Measurements from ENCODE around the gene DOCK2. TPM values are rescaled to one million over a fixed set of nuclear protein-coding genes. Genes with fewer than 3 reads are reported as not detected.
"Not testable (repeated sequence)": the region's sequence is repeated elsewhere in the genome, so short reads cannot be mapped to it uniquely, and the experiment has no call there.

Gene DOCK2
- 10 to 100 TPM in 1 of 2 donors, 1 to 10 TPM in 1; 4.9 to 13.3 TPM for total RNA-seq
- long read RNA-seq, full-length matches to known transcripts: 2 of 5 reads
- long read RNA-seq, partial matches to known transcripts: 1 of 5 reads
- long read RNA-seq, other reads (novel, unspliced or antisense): 2 of 5 reads

- DNase-seq (peak; percentile 62 to 70), ATAC-seq (peak; percentile 53)
- intact Hi-C loops (cut with DNase I, micrococcal nuclease): no loop called here
Measured at GRCh38 chr5:169637085-169637548, at the start of gene DOCK2. TSS of gene DOCK2 (plus strand) at chr5:169637275. CDS start at chr5:169637327, 52 bp downstream.

- intact Hi-C loops (cut with DNase I, micrococcal nuclease): no loop called here
- no peak for DNase-seq
- ATAC-seq: no peak
Measured at GRCh38 chr5:169590602-169591001, 46.5 kb upstream of the DOCK2 start.

- ATAC-seq (no peak), DNase-seq (no peak)
Measured at GRCh38 chr5:169591636-169592035, 45.4 kb upstream of the DOCK2 start.

GRCh38 chr5:169592937-169593650, 44.0 kb upstream of the DOCK2 start:
- no peak for ATAC-seq
- DNase-seq: no peak
- intact Hi-C loops (cut with DNase I, micrococcal nuclease): no loop called here

More at GRCh38 chr5:169591636-169592035, 45.4 kb upstream of the DOCK2 start:
- intact Hi-C loops (cut with DNase I, micrococcal nuclease): no loop called here

GRCh38 chr5:169595172-169595820, 41.8 kb upstream of the DOCK2 start:
- intact Hi-C loops (cut with DNase I, micrococcal nuclease): no loop called here
- DNase-seq (no peak), ATAC-seq (no peak)

GRCh38 chr5:169599451-169599850, 37.6 kb upstream of the DOCK2 start:
- ATAC-seq (no peak), DNase-seq (no peak)
- intact Hi-C loops (cut with DNase I, micrococcal nuclease): no loop called here

GRCh38 chr5:169602535-169602934, 34.5 kb upstream of the DOCK2 start:
- DNase-seq (no peak), ATAC-seq (no peak)
- intact Hi-C loops (cut with DNase I, micrococcal nuclease): no loop called here

GRCh38 chr5:169606279-169606678, 30.8 kb upstream of the DOCK2 start:
- intact Hi-C loops (cut with DNase I, micrococcal nuclease): no loop called here
- DNase-seq: no peak
- ATAC-seq: no peak

- no peak for ATAC-seq
- intact Hi-C loops (cut with DNase I, micrococcal nuclease): no loop called here
- DNase-seq: no peak
Measured at GRCh38 chr5:169607882-169608281, 29.2 kb upstream of the DOCK2 start.

- ATAC-seq (no peak), DNase-seq (no peak)
- intact Hi-C loops (cut with DNase I, micrococcal nuclease): no loop called here
Measured at GRCh38 chr5:169609716-169610115, 27.4 kb upstream of the DOCK2 start.

GRCh38 chr5:169610606-169611005, 26.5 kb upstream of the DOCK2 start:
- DNase-seq (no peak), ATAC-seq (no peak)
- intact Hi-C loops (cut with DNase I, micrococcal nuclease): no loop called here

GRCh38 chr5:169615561-169615960, 21.5 kb upstream of the DOCK2 start:
- no peak for DNase-seq
- intact Hi-C loops (cut with DNase I, micrococcal nuclease): no loop called here
- ATAC-seq: no peak

GRCh38 chr5:169624307-169624706, 12.8 kb upstream of the DOCK2 start:
- intact Hi-C loops (cut with DNase I, micrococcal nuclease); ATAC-seq; DNase-seq: not testable (repeated sequence)

- no peak for ATAC-seq
- intact Hi-C loops (cut with DNase I, micrococcal nuclease): no loop called here
- DNase-seq: no peak
Measured at GRCh38 chr5:169626779-169627178, 10.3 kb upstream of the DOCK2 start.

GRCh38 chr5:169627551-169627950, 9.5 kb upstream of the DOCK2 start:
- no peak for ATAC-seq
- intact Hi-C loops (cut with DNase I, micrococcal nuclease): no loop called here
- DNase-seq: no peak

- DNase-seq (no peak), ATAC-seq (no peak)
- intact Hi-C loops (cut with DNase I, micrococcal nuclease): no loop called here
Measured at GRCh38 chr5:169628892-169629291, 8.2 kb upstream of the DOCK2 start.

GRCh38 chr5:169629847-169630548, 7.1 kb upstream of the DOCK2 start:
- ATAC-seq (no peak), DNase-seq (no peak)
- intact Hi-C loops (cut with DNase I, micrococcal nuclease): no loop called here

- DNase-seq (no peak), ATAC-seq (no peak)
- intact Hi-C loops (cut with DNase I, micrococcal nuclease): no loop called here
Measured at GRCh38 chr5:169631360-169631759, 5.7 kb upstream of the DOCK2 start.

GRCh38 chr5:169632946-169633345, 4.1 kb upstream of the DOCK2 start:
- ATAC-seq: no peak
- intact Hi-C loops (cut with DNase I, micrococcal nuclease): no loop called here
- DNase-seq: no peak

- intact Hi-C loops (cut with DNase I, micrococcal nuclease): no loop called here
- DNase-seq (no peak), ATAC-seq (no peak)
Measured at GRCh38 chr5:169634606-169635005, 2.5 kb upstream of the DOCK2 start.
